HTR-8/SVneo (cell line): ENCODE measurements around the gene NDEL1.

Source experiments
- DNase-seq: peaks from one replicate; pipeline ENCODE4 v3.0.0; 2011; ENCODE audit warnings: low spot score, mixed read lengths; ENCODE audit not compliant: insufficient read length
- FAIRE-seq: peaks from 2 replicates; lab custom pipeline; 2011; peaks lifted over from hg19 to GRCh38; lab: Jason Lieb, UNC

NDEL1 gene

DNA sequence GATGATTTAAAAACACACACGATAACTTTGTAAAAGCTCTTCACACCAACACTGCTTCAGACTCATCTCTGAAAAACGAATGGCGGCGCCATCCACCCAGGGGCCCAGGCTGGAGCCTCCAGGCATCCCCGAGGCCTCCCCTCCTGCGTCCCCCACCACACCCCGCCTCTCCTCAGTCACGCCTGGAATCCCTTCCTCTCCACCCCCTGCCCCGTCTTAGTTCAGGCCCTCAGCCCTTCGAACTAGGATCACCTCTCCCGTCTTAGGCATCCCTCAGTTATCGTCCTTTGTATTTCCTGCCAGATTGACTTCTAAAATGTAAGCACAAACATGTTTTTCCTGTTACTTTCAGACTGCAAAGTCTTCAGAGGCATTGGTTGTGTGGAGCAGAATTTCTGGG, 58.3 kb downstream of the NDEL1 start:
- DNase-seq (no peak), FAIRE-seq (no peak)

DNA sequence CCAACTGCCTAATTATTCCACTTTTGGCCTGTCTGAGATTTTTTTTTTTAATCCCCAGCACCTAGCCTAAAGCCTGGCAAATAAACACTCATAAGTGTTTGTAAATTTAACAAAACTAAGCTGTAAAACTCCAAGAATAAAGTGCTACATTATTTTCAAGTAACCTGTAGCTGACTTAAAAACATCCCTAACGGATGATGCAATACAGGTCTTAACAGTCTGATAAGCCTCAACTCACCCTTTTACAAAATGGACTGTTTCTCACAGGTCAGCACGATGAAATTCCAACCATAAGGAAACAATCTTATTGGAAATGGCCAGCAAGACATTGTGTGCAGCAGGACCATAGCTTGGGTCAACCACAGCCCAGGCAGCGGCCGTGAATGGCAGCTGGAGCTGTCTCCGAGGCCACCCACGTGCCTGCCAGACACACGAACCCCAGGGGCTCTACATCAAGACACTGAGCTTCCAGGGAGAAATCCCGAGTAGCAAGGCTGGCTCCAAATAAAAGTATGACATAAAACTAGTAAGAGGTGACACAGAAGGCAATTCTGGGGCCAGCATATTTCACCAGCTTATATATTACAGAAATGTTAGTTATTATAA, 58.9 kb downstream of the NDEL1 start:
- FAIRE-seq = peak; percentile 64

DNA sequence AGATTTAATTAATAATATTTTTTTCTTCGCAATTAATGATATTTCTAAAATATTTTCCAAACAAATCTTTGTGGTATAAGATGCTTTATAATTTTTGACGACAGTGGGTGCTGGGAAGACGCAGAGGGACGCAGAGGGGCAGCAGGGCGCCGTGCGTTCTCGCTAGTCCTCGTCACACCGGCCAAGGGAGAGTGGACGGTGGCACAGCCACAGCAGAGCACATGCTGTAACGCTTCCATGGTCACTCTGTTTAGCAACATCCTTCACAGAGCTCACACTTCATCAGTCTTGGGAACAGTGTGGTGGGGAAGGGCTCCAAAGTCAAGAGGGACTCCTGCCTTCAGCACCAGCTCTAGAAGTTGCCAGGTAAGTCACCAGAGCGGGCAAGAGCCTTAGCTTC, 60.4 kb downstream of the NDEL1 start:
- FAIRE-seq (no peak), DNase-seq (no peak)

More for the DNA sequence above, 58.9 kb downstream of the NDEL1 start:
- no peak for DNase-seq

DNA sequence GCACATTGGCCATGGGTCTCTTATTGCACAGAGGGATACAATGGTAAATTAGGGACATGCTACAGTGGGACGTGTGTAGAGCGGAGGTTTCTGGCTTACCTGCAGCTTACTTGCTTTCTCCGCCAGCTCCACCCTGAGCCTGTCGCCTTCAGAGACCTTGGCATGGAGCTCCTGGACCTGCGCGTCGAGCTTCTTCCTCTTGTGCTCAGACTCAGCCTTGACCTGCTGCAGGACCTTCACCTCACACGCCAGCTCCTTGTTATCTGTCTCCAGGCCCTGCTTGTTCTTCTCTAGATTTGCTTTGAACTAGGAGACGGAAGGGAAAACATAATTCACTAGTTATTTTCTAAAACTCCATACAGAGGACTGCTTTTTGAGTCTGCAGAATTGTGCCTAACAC, 63.5 kb downstream of the NDEL1 start:
- DNase-seq (no peak), FAIRE-seq (no peak)

DNA sequence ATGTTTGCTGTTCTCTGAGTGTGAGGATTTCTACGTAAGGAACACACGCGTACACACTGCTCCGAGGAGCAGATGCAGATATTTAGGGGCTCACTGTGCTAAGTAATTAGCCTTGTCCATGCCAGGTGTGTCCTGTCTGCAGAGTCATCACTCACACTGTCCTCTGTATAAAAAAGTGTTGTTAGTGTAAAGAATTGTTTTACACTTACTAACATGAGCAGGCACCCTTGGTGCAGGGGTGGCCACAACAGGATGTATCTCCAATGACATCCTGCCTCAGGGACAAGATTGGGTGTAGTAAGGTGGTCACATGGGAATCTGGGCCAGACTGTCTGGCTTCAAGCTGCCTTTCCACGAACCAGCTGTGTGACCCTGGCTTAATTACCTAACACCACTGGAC, 63.9 kb downstream of the NDEL1 start:
- DNase-seq (no peak), FAIRE-seq (peak; percentile 66)

DNA sequence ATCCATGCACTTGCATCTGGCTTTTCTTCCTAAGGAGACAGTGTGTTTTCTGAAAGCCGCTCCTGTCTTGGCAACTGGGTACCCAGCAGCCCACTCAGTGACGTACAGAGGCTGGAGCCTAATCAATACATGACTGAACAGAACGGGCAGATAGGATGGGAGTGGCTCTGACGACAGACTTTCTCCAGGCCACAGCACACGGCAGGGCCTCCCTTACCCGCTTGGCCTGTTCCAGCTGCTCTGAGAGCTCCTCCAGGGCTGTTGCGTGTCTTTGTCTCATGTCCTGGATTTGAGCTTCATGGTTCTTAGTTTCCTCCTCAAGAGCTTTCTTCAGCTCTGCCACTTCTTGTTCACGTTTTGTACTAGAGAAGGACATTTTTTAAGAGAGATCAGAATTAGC, 64.9 kb downstream of the NDEL1 start:
- no peak for FAIRE-seq
- DNase-seq = no peak

DNA sequence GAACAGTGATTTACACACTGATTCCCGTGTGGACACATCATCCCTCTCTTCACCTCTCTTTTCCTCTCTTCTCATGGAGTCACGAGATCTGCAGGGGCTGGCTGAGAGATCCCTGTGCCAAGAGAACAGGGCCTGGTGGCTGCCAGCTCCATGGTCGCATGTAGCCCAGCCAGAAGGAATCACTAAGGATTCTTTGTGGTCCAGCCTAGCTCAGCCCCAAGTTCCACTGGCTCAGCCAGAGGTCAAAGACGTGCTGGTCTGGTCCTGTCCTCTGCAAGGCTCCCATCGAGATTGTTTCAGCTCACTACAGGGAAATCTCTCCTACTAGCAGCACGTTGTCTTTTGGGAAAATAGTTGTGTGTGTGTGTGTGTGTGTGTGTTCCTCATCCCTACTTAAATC, 66.4 kb downstream of the NDEL1 start:
- FAIRE-seq (no peak), DNase-seq (no peak)

DNA sequence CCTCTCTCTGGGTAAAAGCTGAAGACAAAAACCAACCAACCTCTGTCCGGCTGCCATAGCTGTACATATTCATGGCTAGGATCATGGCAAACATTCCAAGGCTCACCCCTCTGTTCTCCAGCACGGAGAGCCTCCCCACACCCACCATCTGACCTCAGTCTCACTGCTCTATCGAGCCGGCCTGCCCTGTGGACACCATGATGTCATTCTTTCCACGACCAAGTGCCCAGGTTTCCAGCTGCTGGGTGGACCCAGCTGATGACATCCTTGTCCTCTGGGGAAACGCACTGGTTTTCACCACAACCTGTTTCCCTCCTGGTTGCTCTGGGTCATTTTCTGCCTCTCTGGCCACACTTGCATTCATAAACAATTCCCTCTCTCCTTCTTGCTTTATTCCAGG, 67.7 kb downstream of the NDEL1 start:
- DNase-seq (no peak), FAIRE-seq (no peak)

DNA sequence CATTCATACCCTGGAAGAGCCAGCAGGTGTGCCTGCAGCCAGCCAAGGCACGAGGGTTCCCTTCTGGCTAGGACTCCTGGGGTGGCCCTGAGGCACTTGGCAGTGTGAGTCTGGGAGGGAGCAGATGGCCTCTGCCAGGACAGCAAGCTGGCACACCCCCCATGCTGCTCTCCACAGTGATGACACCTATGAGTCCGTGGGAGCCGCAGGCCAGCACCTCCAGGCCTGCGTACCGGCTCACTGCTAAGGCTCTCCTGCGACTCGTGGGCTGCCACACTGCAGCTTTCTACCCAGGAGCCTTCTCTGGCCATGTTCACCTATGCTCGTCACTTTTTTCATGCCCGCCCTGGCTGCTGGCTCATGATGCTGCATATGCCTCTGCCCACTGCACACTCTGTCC, 68.1 kb downstream of the NDEL1 start:
- no peak for FAIRE-seq
- DNase-seq = no peak

DNA sequence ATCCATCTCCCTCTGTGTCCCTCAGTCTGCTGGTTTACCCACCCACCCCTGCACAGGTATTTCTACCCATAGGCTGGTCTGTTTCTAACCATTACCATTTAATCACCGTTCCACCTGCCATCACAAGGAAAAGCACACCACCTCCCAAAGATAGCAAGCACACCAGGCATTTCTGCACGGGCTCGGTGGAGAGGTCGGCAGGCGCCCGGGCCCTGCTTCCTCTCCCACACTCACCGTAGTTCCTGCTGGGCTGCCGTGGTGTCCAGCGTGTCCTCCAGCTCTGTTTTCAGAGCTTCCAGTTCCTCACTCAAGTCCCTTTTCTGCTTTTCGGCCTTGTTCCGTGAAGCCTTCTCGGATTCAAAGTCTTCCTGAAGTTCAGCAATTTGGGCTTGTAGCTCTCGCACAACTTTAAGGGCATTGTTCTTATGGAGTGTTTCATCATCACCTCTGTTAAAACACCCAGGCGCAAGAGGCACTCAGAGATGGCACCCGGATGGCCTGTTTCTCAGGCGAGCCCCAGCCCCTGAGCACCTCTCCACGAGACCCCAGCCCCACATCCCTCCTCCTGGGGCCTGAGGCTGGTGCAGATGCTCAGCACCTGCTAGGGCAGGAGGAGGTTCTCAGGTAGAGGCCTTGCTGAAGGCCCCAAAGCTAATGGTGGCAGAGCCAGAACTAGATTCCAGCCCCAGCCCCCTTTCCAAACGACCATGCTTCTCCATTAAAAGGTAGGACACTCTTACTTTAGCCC, 69.0 kb downstream of the NDEL1 start:
- FAIRE-seq = no peak
- DNase-seq = no peak

DNA sequence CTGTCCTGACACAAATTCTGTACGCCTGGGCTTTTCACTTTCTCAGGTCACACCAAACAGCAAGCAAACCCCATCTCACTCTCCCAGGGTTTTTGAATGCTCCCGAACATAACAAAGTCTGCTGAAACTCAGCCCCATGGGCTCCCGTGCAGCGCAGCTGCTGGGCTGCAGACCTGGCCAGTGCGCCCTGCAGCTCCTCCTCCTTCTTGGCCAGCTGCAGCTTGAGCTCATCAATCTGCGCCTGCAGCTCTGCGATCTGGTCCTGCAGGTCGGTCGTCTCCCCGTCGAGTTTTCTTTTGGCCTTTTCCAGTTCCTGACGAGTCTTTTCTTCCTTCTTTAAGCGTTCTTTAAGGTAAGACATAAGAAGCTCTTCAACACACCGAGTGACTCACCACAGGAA, 70.5 kb downstream of the NDEL1 start:
- DNase-seq = no peak
- FAIRE-seq = no peak

DNA sequence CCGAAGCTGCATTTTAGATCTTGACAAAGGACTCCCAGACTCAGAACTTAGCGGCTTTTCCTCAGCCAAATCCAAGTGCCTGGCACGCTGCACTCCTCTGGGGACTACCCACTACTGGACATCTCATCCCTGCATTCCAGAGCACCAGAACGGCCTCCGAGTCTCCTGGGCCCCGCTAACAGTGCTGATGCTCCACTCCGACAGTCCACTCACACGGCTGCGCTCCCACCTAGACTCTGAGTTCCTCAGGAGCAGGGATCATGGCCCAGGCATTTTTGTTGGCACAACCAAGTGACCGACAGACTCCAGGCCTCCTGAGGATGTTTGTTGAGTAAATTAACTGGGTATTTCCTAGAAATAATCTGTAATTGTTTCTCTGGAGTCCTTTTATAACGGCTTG, 79.1 kb downstream of the NDEL1 start:
- FAIRE-seq = no peak

More for the DNA sequence above, 79.1 kb downstream of the NDEL1 start:
- no peak for DNase-seq
